Duodenal mucosa (tissue), 2 donors: ENCODE results near the gene WWOX.

Experiments used
- H3K27ac ChIP-seq: one replicate; pipeline ENCODE4 v1.7.0; 2013; ENCODE audit warnings: low read depth, low read length
- H3K27me3 ChIP-seq, 2 donors: one replicate each; pipeline ENCODE4 v1.7.0; 2013; ENCODE audit warnings: low read length in 2 of 2, control low read depth in 1 of 2; ENCODE audit not compliant: insufficient read depth in 2 of 2, control insufficient read depth in 1 of 2
- H3K36me3 ChIP-seq, 2 donors: one replicate each; pipeline ENCODE4 v1.7.0; 2013; ENCODE audit warnings: low read length in 2 of 2, control low read depth in 1 of 2; ENCODE audit not compliant: insufficient read depth in 2 of 2, control insufficient read depth in 1 of 2
- H3K4me1 ChIP-seq, 2 donors: one replicate each; pipeline ENCODE4 v1.7.0; 2013; ENCODE audit warnings: low read length in 2 of 2, control low read depth in 1 of 2; ENCODE audit not compliant: insufficient read depth in 2 of 2, control insufficient read depth in 1 of 2
- H3K4me3 ChIP-seq, 2 donors: one replicate each; pipeline ENCODE4 v1.7.0; 2013; ENCODE audit warnings: low read length in 2 of 2, low read depth in 1 of 2
- H3K9ac ChIP-seq, 2 donors: one replicate each; pipeline ENCODE4 v1.7.0; 2013; ENCODE audit warnings: low read length in 2 of 2, low read depth in 1 of 2
- H3K9me3 ChIP-seq, 2 donors: one replicate each; pipeline ENCODE4 v1.7.0; 2013; ENCODE audit warnings: low read length in 2 of 2, control low read depth in 1 of 2; ENCODE audit not compliant: control insufficient read depth in 1 of 2

WWOX gene

DNA sequence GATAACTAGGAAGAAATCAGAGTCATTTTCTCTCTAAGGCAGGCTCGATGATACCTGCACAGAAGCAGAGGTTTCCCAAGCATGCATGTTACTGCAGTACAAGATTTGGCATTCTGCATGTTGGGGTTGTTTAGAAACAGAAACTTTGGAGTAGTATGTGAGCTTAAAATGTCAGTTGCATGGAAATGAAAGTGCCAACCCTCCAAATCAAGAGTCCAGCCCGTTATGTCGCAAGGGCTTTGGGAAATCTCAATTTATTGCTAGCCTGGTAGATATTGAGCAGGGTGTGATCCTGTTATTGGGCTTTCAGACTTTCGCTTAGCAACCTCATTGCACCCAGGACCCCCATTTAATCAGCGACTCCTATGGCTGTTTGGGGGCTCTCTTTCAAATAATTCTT is 1010.3 kb downstream of the WWOX start:
- H3K4me3 ChIP-seq: no peak overlapping the region
- no peaks in the 10 kb centered on the region for H3K27me3 ChIP-seq
- H3K4me1 ChIP-seq: no peaks in the 10 kb centered on the region
- no peak overlapping the region for H3K9ac ChIP-seq
- H3K27ac ChIP-seq: no peak overlapping the region
- H3K9me3 ChIP-seq: no peaks in the 10 kb centered on the region
- no peaks in the 10 kb centered on the region for H3K36me3 ChIP-seq

DNA sequence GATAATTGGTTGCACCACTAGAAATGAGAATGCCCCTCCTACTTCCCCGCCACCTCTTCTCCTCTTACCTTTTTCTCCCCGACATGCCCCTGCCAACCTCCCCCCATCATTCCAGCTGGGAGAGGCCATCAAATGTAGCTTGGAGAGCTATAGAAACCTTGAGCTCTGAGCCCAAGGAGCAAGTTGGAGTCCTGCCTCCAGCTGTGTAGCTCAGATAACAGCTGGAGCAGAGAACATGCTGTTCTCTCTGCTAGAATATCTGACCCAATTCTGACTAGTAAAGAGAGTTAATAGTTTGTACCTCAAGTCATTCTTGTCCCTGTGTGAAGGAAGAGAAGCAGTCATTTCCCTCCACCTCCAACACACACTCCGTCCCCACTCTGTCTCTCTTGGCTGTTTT is 1010.8 kb downstream of the WWOX start:
- no peak overlapping the region for H3K4me3 ChIP-seq
- no peak overlapping the region for H3K27ac ChIP-seq
- H3K9ac ChIP-seq: no peak overlapping the region
- H3K9me3 ChIP-seq: no peaks in the 10 kb centered on the region
- H3K4me1 ChIP-seq: no peaks in the 10 kb centered on the region
- no peaks in the 10 kb centered on the region for H3K36me3 ChIP-seq
- H3K27me3 ChIP-seq: no peaks in the 10 kb centered on the region

GRCh38 chr16:79110953-79111352 is 1011.5 kb downstream of the WWOX start:
- Histone ChIP-seq H3K27ac (no peak overlapping the region), H3K27me3 (no peaks in the 10 kb centered on the region), H3K9ac (no peak overlapping the region), H3K36me3 (no peaks in the 10 kb centered on the region), H3K9me3 (no peaks in the 10 kb centered on the region), H3K4me1 (no peaks in the 10 kb centered on the region), H3K4me3 (no peak overlapping the region)

GRCh38 chr16:79112462-79112861 is 1013.0 kb downstream of the WWOX start:
- Histone ChIP-seq H3K27ac (no peak overlapping the region), H3K9ac (no peak overlapping the region), H3K36me3 (no peaks in the 10 kb centered on the region), H3K27me3 (no peaks in the 10 kb centered on the region), H3K9me3 (peaks cover 4 to 7% of the 10 kb centered on the region in 2 donors), H3K4me1 (no peaks in the 10 kb centered on the region), H3K4me3 (no peak overlapping the region)

GRCh38 chr16:79113826-79114225 is 1014.4 kb downstream of the WWOX start:
- H3K4me3 ChIP-seq: no peak overlapping the region
- H3K9ac ChIP-seq: no peak overlapping the region
- H3K27ac ChIP-seq: no peak overlapping the region

DNA sequence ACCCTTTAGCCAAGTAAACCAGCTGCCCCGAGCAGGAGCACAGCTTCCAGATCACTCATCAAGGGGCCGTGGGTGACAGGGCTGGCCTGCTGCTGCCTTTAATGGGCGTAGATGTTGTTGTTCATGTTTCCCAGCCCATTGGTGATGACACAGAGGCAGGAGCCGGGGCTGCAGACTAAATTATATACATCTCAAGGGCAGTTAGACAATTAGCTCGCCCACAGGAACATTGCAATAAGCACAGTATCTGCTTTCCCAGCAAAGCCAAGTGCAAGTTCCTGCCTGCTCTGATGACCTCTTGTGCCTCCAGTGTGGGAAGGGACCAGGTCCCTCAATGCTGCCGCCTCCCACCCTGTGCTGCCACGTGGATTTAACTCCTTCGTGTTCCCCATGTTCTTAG is 1015.3 kb downstream of the WWOX start:
- Histone ChIP-seq H3K36me3 (no peaks in the 10 kb centered on the region), H3K9ac (no peak overlapping the region), H3K27me3 (no peaks in the 10 kb centered on the region), H3K27ac (no peak overlapping the region), H3K4me3 (no peak overlapping the region), H3K4me1 (no peaks in the 10 kb centered on the region), H3K9me3 (peaks cover 5 to 7% of the 10 kb centered on the region in 2 donors)

More at GRCh38 chr16:79113826-79114225, 1014.4 kb downstream of the WWOX start:
- Histone ChIP-seq H3K9me3 (peaks cover 5 to 7% of the 10 kb centered on the region in 2 donors), H3K36me3 (no peaks in the 10 kb centered on the region), H3K4me1 (no peaks in the 10 kb centered on the region), H3K27me3 (no peaks in the 10 kb centered on the region)

DNA sequence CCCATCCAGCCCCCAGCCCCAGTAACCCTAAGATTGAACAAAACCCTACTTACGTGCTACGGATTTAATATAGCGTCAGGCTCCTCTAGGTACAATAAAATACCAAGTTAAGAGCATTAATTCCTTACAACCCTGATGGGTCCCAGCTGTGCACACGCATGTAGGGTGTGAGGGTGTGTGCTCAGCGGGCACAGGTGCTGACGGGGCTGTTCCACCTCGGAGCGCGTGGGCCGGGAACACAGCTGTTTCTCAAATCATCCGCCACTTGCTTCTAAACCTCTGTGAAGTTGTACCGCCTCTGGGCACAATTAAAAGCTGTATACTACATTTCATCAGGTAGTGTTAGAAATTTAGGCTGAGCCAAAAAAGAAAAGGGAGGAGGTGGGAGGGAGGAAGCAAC is 1022.5 kb downstream of the WWOX start:
- Histone ChIP-seq H3K9ac (no peak overlapping the region), H3K9me3 (peaks cover 5 to 6% of the 10 kb centered on the region in 2 donors), H3K27ac (no peak overlapping the region), H3K4me3 (no peak overlapping the region), H3K4me1 (no peaks in the 10 kb centered on the region), H3K36me3 (no peaks in the 10 kb centered on the region), H3K27me3 (no peaks in the 10 kb centered on the region)

GRCh38 chr16:79122343-79122742 is 1022.9 kb downstream of the WWOX start:
- no peak overlapping the region for H3K27ac ChIP-seq
- H3K27me3 ChIP-seq: no peaks in the 10 kb centered on the region
- H3K9me3 ChIP-seq: peaks cover 2% of the 10 kb centered on the region in 2 donors
- H3K4me3 ChIP-seq: no peak overlapping the region
- H3K36me3 ChIP-seq: no peaks in the 10 kb centered on the region
- no peak overlapping the region for H3K9ac ChIP-seq
- H3K4me1 ChIP-seq: no peaks in the 10 kb centered on the region

- Histone ChIP-seq H3K27ac (no peak overlapping the region), H3K4me3 (no peak overlapping the region)
Measured at GRCh38 chr16:79124016-79124756, 1024.7 kb downstream of the WWOX start.

GRCh38 chr16:79127766-79128165 is 1028.3 kb downstream of the WWOX start:
- Histone ChIP-seq H3K36me3 (no peaks in the 10 kb centered on the region), H3K27ac (no peak overlapping the region), H3K27me3 (no peaks in the 10 kb centered on the region), H3K4me1 (no peaks in the 10 kb centered on the region), H3K9me3 (no peaks in the 10 kb centered on the region), H3K9ac (no peak overlapping the region), H3K4me3 (no peak overlapping the region)

More at GRCh38 chr16:79124016-79124756, 1024.7 kb downstream of the WWOX start:
- H3K27me3 ChIP-seq: no peaks in the 10 kb centered on the region
- no peaks in the 10 kb centered on the region for H3K36me3 ChIP-seq
- H3K9ac ChIP-seq: no peak overlapping the region
- H3K4me1 ChIP-seq: no peaks in the 10 kb centered on the region
- H3K9me3 ChIP-seq: no peaks in the 10 kb centered on the region
